Right lobe of liver (tissue), 6 donors: ENCODE measurements around the gene CYBB. TPM values are rescaled to one million over a fixed set of nuclear protein-coding genes. Genes with fewer than 3 reads are reported as not detected.

Experiments used
- ATAC-seq, 4 donors: fragments of 200-7000 bp; cut with Tn5 transposase; one replicate each; pipeline ENCODE4 v1.9.1; 2020; ENCODE audit warnings: mild to moderate bottlenecking in 4 of 4, moderate library complexity in 4 of 4
- DNase-seq, 3 donors: peaks; one replicate each; pipeline ENCODE4 v3.0.0-alpha.2; 2020
- H3K27ac ChIP-seq, 3 donors: fragments of 200-600 bp; one replicate each; pipeline ENCODE4 v1.8.0; 2022
- H3K27me3 ChIP-seq, 2 donors: fragments of 200-600 bp; one replicate each; pipeline ENCODE4 v1.8.0; 2022
- H3K36me3 ChIP-seq, 4 donors: fragments of 200-600 bp; sonication (generic) in 1 of 4; one replicate each; pipeline versions ENCODE4 v1.5.1 to v1.8.0; 2017 to 2022; ENCODE audit warnings: control low read depth in 1 of 4
- H3K4me1 ChIP-seq, 4 donors: fragments of 200-600 bp; sonication (generic) in 1 of 4; one replicate each; pipeline versions ENCODE4 v1.5.1 to v1.8.0; 2017 to 2022; ENCODE audit warnings: control low read depth in 1 of 4
- H3K4me3 ChIP-seq, 3 donors: fragments of 200-600 bp; one replicate each; pipeline ENCODE4 v1.8.0; 2022
- H3K9me3 ChIP-seq, 4 donors: fragments of 200-600 bp; sonication (generic) in 1 of 4; one replicate each; pipeline versions ENCODE4 v1.5.1 to v1.8.0; 2017 to 2022; ENCODE audit warnings: control low read depth in 1 of 4
- CTCF ChIP-seq, 4 donors: fragments of 200-600 bp in 3 of 4; fragments of 450-650 bp in 1 of 4; IDR thresholded peaks; one replicate each; pipeline versions ENCODE4 v1.5.1 to v1.8.0; 2016 to 2022; ENCODE audit warnings: antibody characterized with exemption in 4 of 4, mild to moderate bottlenecking in 2 of 4
- POLR2A ChIP-seq: fragments of 450-650 bp; IDR thresholded peaks from one replicate; pipeline ENCODE4 v1.6.1; 2017; ENCODE audit warnings: antibody characterized with exemption, mild to moderate bottlenecking
- WGBS: methylation state at CpG from one replicate; pipeline ENCODE4 v1.1.6; 2018; ENCODE audit warnings: low coverage, low lambda C conversion rate; ENCODE audit not compliant: insufficient coverage; ENCODE audit errors: missing lambda C conversion rate; 5-methylcytosine and 5-hydroxymethylcytosine counted together
- intact Hi-C, 2 donors: fragments of 100-400 bp; cut with DNase I; formaldehyde crosslinking; loops; one replicate each; pipeline versions ENCODE4 v1.11.2 to v1.14.1; 2022
- long read RNA-seq: library from polyadenylated mRNA; unstranded; transcript quantifications from one replicate; pipeline ENCODE4 v2.0.0, GENCODE V29; 2019
- total RNA-seq, 6 experiments: library from RNA; depleted of rRNA in 2 of 6; stranded (reverse); fragments of >200 nt in 2 of 6; fragmentation: NEBNext Ultra II Directional in 3 of 6; extraction: Animal tissue kit (Norgen Biotek cat#: 25700) in 3 of 6; gene quantifications; one replicate each; pipeline versions ENCODE4 v1.1.0 to v1.2.4, GENCODE V29; 2016 to 2023
- donor health status: DM: no; HTN: yes; CAD: no.
- donor health status: DM: no; HTN: no; CAD: no.
- donor health status: DM: no; HTN: no; CAD: no.
- donor health status: DM: no; HTN: yes; CAD: no.
- donor health status: DM: no; HTN: yes; CAD: no.

Gene CYBB
- 10 to 100 TPM in 3 of 6 experiments, 1 to 10 TPM in 3; 5.7 to 39.4 (median 10.0) TPM for total RNA-seq
- long read RNA-seq, full-length matches to known transcripts: 1 of 1 reads
- long read RNA-seq, partial matches to known transcripts: 0 of 1 reads
- long read RNA-seq, other reads (novel, unspliced or antisense): 0 of 1 reads

GRCh38 chrX:37779857-37780256 is at the start of gene CYBB:
CYBB (plus strand) TSS chrX:37780059; CDS start chrX:37780078, 19 bp downstream.
- Histone ChIP-seq H3K27ac (no peak within 1 kb of the TSS), H3K4me3 (no peak within 1 kb of the TSS), H3K36me3 (no peaks in the 10 kb centered on the region), H3K4me1 (no peaks in the 10 kb centered on the region), H3K27me3 (peaks cover 0 to 1% of the 10 kb centered on the region in 2 donors), H3K9me3 (no peaks in the 10 kb centered on the region)
- TF ChIP-seq POLR2A (no peak), CTCF (IDR thresholded peaks at IDR 0.05) (no peak)
- no peak for DNase-seq
- ATAC-seq: no peak
- intact Hi-C loops: no loop called here
- WGBS: 45% methylated on average over 2 of the region's 2 CpGs

- Histone ChIP-seq H3K27me3 (no peaks in the 10 kb centered on the region), H3K9me3 (no peaks in the 10 kb centered on the region), H3K4me1 (no peaks in the 10 kb centered on the region), H3K4me3 (no peak overlapping the region), H3K27ac (no peak overlapping the region), H3K36me3 (no peaks in the 10 kb centered on the region)
- intact Hi-C loops: no loop called here
- TF ChIP-seq POLR2A: no peak
- peak; percentile 90 to 92 (median 90) for TF ChIP-seq CTCF (IDR thresholded peaks at IDR 0.05)
- DNase-seq (peak; percentile 69 to 83 (median 79)), ATAC-seq (peak; percentile 90 to 99 (median 98))
- WGBS: 8% methylated on average over 3 of the region's 3 CpGs
Measured at GRCh38 chrX:37745354-37745753, 34.5 kb upstream of the CYBB start.

- ATAC-seq: peak in 3 of 4 donors; percentile 17 to 38 (median 18)
- DNase-seq: no peak
- TF ChIP-seq POLR2A (no peak), CTCF (IDR thresholded peaks at IDR 0.05) (no peak)
- Histone ChIP-seq H3K9me3 (no peaks in the 10 kb centered on the region), H3K27ac (no peak overlapping the region), H3K27me3 (no peaks in the 10 kb centered on the region), H3K4me3 (no peak overlapping the region), H3K36me3 (no peaks in the 10 kb centered on the region), H3K4me1 (no peaks in the 10 kb centered on the region)
- intact Hi-C loops: no loop called here
- 45% methylated on average over 1 of the region's 1 CpG for WGBS
Measured at GRCh38 chrX:37745835-37746217, 34.0 kb upstream of the CYBB start.

GRCh38 chrX:37746218-37746941 is 33.5 kb upstream of the CYBB start:
- TF ChIP-seq CTCF (IDR thresholded peaks at IDR 0.05) (no peak), POLR2A (no peak)
- WGBS: 50% methylated on average over 6 of the region's 7 CpGs
- H3K4me1 ChIP-seq: no peaks in the 10 kb centered on the region
- DNase-seq (no peak), ATAC-seq (peak; percentile 11 to 50 (median 26))
- intact Hi-C loops: no loop called here
- no peaks in the 10 kb centered on the region for H3K36me3 ChIP-seq
- H3K27ac ChIP-seq: no peak overlapping the region
- no peak overlapping the region for H3K4me3 ChIP-seq
- H3K9me3 ChIP-seq: no peaks in the 10 kb centered on the region
- H3K27me3 ChIP-seq: peaks cover 2 to 4% of the 10 kb centered on the region in 2 donors
